GM21825 (cell line): Measurements from ENCODE around the gene TMEM192.
"Not testable (repeated sequence)": the region's sequence is repeated elsewhere in the genome, so short reads cannot be mapped to it uniquely, and the experiment has no call there.

Source experiments
- ATAC-seq: cut with Tn5 transposase; IDR thresholded peaks from one replicate; pipeline ENCODE4 v1.9.1; 2021; ENCODE audit warnings: mild to moderate bottlenecking, moderate library complexity; ENCODE audit not compliant: unreplicated experiment

The TMEM192 gene

GRCh38 chr4:165094873-165095272, 17.8 kb downstream of the TMEM192 start:
- no peak for ATAC-seq

- ATAC-seq: not testable (repeated sequence)
Observed at GRCh38 chr4:165092187-165092586, 20.5 kb downstream of the TMEM192 start.

GRCh38 chr4:165088366-165088765, 24.3 kb downstream of the TMEM192 start:
- no peak for ATAC-seq

GRCh38 chr4:165085946-165086345, 26.7 kb downstream of the TMEM192 start:
- no peak for ATAC-seq

GRCh38 chr4:165084787-165085186, 27.9 kb downstream of the TMEM192 start:
- ATAC-seq: not testable (repeated sequence)

GRCh38 chr4:165079476-165079875, 33.2 kb downstream of the TMEM192 start:
- no peak for ATAC-seq

- ATAC-seq: no peak
Observed at GRCh38 chr4:165077034-165077578, 35.6 kb downstream of the TMEM192 start.

- not testable (repeated sequence) for ATAC-seq
Observed at GRCh38 chr4:165073346-165073745, 39.3 kb downstream of the TMEM192 start.

GRCh38 chr4:165070560-165070959, 42.1 kb downstream of the TMEM192 start:
- ATAC-seq: no peak

GRCh38 chr4:165060938-165061337, 51.7 kb downstream of the TMEM192 start:
- no peak for ATAC-seq

- no peak for ATAC-seq
Observed at GRCh38 chr4:165059386-165059785, 53.3 kb downstream of the TMEM192 start.

- no peak for ATAC-seq
Observed at GRCh38 chr4:165058666-165059065, 54.0 kb downstream of the TMEM192 start.

GRCh38 chr4:165055601-165056000, 57.1 kb downstream of the TMEM192 start:
- ATAC-seq: no peak

GRCh38 chr4:165053645-165054044, 59.0 kb downstream of the TMEM192 start, which contains the start of gene TRIM75:
TRIM75 (plus strand) TSS chr4:165053866; CDS start chr4:165059148, 5,282 bp downstream.
- no peak for ATAC-seq

GRCh38 chr4:165052627-165053026, 60.0 kb downstream of the TMEM192 start:
- ATAC-seq: no peak

GRCh38 chr4:165048170-165048569, 64.5 kb downstream of the TMEM192 start:
- ATAC-seq: no peak

- ATAC-seq: no peak
Observed at GRCh38 chr4:165031436-165032211, 81.0 kb downstream of the TMEM192 start, which contains the start of gene TRIM60. TRIM60 (plus strand) TSS chr4:165031999; CDS start chr4:165040073, 8,074 bp downstream.

- no peak for ATAC-seq
Observed at GRCh38 chr4:165027762-165028402, 84.8 kb downstream of the TMEM192 start.

- not testable (repeated sequence) for ATAC-seq
Observed at GRCh38 chr4:165025782-165026181, 86.9 kb downstream of the TMEM192 start.
